Activated gamma-delta T cell treated with anti-CD3 and anti-CD28 coated beads, Interleukin-2, amount 50 U/mL, for 16 hours (primary cell): ENCODE data around the gene CAPN9.

ENCODE experiments used
- DNase-seq: peaks from one replicate; pipeline ENCODE4 v3.0.0-alpha.2; 2020; ENCODE audit warnings: low read depth

The CAPN9 gene

DNA sequence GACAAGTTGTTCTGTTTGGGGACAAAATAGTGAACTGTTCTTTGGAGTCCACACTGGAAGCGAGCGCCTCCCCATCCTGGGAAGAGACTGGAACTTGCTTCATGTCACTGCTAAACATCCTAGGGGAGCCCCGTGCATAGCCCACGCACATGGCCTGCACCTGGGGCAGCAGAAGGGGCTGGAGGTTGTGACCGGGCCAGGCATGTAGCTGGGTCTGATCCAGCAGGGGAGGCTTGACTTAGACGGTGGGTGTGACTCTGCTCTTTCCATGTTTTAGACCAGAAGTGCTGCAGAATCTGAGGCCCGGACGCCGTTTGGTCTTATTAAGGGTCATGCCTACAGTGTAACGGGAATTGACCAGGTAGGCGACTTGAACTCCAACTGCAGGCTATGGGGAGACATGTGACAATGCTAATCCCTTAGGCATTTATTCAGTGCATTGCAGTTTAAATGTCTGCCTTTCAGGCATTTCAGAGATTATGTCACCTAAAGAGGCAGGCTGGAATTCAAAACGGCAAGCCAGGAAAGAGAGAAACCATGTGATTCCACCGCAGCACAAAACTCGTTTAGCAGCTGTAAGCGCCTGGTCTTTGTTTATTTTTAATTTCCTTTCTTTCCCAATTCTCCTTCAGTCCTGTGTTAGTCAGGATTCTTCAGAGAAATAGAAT is 21.8 kb downstream of the CAPN9 start:
- no peak for DNase-seq

- no peak for DNase-seq
Observed at GRCh38 chr1:230770317-230770716, 23.1 kb downstream of the CAPN9 start.

- no peak for DNase-seq
Observed at GRCh38 chr1:230771773-230772354, 24.7 kb downstream of the CAPN9 start.

DNA sequence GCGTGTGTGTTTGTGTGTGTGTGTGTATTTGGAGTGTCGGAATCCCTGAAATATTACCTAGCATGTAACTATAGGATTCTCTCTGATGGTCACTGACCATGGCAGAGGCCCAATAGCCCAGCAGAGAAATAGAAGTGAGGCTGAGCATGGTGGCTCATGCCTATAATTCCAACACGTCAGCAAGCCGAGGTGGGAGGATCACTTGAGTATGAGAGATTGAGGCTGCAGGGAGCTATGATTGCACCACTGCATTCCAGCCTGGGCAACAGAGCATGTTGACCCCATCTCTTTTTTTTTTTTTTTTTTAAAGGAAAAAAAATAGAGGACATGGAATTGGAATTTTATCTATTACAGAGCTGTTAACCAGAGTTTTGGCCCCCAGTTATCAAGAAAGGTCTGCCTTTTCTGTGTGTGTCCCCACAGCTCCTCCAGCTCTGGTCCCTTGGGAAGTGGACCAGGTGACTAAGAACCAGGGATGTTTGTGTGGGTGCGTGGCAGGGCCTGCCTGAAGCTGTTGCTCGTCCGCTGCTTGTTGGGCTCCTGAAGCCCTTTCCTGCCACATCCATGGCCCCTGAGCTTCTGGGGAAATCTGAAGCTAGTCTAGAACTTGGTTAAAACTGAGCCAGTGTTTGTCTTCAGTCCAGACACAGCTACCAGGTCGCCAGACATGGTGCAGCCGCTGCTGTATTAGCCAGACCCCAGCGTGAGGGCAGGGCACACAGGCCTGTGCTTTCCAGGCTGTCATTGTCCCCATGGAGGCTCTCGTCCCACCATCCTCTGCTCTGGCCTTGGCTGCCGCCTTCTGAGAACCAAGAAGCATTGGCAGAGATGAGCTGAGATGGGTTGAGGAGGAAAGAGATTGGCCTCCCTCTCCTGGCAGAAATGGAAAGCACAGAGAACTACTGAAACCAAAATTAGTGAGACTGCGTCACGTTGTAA is 25.5 kb downstream of the CAPN9 start:
- no peak for DNase-seq

DNA sequence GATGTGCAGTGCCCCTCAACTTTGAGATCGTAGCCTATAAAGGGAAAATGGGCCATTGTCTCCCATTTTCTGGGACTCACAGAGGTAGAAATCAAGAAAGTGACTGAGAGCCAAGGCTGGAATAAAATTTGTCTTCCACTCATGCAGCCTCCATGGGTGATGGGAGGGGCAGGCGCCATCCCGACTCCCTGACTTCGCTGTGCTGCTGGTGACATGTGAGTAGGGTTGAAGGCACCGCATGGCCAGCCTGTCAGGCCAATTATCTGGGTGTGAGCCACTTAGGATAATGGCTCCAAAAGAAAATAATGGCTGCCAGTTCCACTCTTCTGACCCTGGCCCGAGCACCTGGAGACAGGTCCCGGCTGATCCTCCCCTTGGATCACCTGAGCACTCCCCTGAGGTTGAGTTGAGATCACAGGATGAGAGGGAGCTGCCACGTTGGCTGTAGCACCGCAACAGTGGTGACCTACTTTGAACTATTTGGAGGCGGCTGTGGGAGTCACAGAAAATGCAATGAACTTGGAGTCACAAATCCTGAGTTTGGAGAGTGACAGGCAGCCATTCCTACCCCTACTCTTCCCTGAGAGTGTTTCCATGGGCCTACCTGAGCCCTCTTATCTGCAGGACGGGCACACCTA is 26.3 kb downstream of the CAPN9 start:
- no peak for DNase-seq

- no peak for DNase-seq
Observed at GRCh38 chr1:230778916-230779590, 31.9 kb downstream of the CAPN9 start.

DNA sequence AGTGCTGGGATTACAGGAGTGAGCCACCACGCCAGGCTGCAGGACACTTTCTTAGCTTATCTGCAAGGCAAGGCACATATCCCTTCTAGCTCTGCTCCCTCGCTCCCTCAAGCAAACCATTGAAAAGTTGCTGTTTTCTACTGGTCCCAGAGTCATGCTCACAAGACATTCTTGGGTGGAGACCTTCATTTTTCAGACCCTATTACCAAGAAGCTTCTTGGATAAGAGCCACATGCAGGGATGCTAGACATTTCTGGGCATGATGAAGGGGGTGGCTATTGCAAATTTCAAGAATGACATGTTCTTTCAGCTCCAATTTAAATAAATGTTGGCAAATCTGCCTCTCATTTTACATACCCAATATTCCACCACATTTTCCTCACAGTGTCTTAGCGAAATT is 33.9 kb downstream of the CAPN9 start:
- no peak for DNase-seq

GRCh38 chr1:230781594-230781993 is 34.4 kb downstream of the CAPN9 start:
- no peak for DNase-seq

DNA sequence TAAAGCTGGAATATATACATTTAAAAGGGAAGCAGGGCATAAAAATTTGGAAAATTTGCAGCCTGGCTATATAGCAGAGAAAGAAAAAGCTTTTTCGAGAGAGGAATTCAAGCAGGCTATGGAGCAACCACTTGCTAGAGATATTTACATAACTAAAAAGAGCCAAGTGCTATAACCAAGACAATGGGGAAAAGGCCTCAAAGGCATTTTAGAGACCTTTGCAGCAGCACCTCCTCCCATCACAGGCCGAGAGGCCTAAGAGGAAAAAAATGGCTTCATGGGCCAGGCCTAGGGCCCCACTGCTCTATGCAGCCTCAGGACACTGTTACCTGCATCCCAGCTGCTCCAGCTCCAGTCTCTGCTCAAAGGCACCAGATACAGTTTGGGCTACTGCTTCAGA is 37.0 kb downstream of the CAPN9 start:
- no peak for DNase-seq

GRCh38 chr1:230785636-230786384 is 38.6 kb downstream of the CAPN9 start:
- no peak for DNase-seq

DNA sequence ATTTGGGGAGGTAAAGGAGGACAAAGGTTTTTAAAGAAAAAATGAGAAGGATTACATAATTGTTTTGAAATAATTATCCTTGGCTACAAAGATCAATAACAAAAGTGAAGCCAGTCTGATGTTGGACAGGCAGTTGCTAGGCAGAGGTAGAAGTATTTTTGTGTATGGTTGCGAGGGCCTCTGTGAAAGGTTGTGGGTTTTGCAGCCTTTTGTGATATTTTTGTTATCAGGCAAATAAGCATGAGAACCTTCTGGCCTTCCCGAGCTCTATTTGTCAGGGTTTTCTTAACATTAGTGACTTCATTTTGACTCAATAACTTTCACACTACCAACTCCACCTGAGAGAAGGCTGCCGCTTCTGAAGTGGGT is 39.2 kb downstream of the CAPN9 start:
- DNase-seq, result no peak

GRCh38 chr1:230787471-230787870 is 40.3 kb downstream of the CAPN9 start:
- no peak for DNase-seq

- DNase-seq, result no peak
Observed at GRCh38 chr1:230788561-230789275, 41.5 kb downstream of the CAPN9 start.

DNA sequence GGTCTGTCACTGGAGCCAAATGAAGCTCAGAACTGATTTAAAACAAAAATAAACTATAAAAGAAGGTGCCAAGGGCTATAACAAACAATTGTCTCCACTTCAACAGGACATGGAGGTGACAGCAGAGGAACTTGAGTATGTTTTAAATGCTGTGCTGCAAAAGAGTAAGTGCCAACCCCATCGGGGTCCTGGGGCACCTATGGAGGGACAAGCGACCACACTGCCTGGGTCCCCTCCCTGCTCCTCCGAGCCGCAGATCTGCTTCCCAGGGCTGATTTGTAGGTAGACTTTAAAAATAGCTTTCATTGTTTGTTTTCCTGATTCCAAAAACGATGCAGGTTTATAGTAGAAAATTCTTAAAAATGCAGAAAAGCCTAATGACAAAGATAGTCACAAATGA is 42.8 kb downstream of the CAPN9 start:
- DNase-seq, result no peak

DNA sequence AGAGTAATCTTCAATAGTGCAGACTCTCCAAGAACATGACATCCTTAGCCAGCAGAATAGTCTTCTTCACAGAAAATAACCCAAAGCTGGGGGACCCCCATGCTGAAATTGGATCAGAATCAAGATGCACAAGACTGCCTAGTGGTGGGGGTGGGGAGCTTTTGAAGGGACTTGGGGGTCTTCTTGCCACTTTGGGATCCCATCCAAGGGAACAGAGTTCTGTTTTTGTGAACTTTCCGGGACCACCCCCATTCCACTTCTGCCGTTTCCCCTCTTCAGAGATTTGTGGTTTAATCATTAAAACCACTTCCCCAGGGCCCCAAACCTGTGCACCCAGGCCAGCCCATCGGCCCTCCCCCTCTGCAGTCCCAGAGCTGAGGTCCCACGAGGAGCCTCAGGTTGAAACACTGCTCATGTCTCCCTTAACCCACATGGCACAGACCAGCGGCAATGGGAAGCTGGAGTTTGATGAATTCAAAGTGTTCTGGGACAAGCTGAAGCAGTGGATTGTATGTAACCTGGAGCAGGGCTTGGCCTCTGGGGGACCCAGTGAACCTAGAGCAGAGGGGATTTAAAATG is 44.9 kb downstream of the CAPN9 start:
- DNase-seq, result no peak

DNA sequence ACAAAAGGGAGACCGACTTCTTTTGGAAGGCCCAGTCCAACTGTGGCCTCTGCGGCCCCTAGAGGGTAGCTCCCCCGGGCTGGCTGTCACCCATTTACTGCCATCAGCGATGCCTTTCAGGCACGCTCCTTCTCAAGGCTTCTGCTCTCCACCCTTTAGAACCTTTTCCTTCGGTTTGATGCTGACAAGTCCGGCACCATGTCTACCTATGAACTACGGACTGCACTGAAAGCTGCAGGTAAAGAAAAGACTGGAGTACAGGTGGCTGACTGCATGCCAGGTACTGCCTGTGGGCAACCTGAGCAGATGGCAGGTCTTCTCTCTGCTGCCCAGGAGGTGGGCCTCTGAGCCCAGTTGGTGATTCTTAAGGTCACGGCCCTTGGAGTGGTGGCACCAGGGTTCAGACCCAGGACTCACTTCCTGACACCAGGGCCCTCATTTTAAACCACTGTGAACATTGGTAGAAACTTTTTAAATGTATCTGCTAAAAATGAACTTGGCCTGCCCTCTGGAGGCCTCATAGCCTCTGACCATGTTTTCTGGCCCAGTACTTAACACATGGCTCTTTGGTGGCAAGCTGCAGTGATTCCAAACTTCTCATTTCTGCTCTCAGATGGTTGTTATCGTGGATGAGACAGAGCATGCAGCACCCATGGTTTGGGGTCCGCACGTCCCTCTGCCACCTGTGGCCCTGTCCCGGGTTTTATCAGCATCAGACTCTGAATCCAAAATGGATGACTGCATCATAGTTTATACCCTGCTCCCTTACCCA is 45.7 kb downstream of the CAPN9 start:
- no peak for DNase-seq

- DNase-seq, result no peak
Observed at GRCh38 chr1:230793463-230793745, 46.2 kb downstream of the CAPN9 start.

DNA sequence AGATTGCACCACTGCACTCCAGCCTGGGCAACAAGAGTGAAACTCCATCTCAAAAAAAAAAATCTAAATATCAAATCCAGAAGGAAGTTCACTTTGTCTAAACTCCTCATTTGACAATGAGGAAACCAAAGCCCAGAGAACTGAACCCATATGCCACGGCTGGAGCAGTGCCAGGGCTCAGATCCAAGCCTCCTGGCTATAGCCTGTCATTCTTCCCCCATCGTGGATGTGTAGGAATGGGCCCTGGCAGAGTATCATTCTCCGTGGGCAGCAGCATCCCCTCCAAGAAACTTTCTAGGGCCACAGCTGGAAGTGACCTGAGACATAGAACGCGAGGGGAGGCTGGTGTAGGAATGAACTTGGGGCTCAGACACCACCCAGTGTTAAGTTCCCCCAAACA is 47.2 kb downstream of the CAPN9 start:
- DNase-seq, result no peak

DNA sequence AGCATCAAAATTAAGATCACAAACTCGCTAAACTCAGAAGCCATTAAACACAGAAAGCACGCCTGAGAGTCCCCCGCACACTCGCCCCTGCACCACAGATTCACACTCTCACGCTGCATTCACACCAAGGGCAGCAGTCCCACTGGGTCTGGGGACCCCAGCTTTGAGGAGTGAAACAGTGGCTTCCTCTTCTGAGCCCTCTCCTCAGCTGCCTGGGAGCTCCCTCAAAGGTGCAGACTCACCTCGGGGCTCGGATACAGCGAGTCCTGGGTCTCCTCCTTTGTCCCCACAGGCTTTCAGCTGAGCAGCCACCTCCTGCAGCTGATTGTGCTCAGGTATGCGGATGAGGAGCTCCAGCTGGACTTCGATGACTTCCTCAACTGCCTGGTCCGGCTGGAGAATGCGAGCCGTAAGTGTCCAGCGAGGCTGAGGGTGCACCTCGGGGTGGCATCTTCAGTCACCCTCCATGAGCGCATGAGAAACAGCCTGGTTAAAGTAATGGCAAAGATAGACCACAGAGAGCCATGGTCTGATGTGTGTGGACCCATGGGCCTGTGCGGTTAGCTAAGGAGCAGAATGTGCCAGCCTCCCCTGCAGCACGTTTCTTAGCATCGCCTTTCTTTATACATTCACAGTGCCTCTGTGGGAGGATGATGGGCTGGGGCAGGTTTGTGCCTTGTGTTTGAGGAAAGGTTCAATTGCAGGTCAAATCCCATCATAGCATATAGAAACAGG is 47.9 kb downstream of the CAPN9 start:
- no peak for DNase-seq
